Activated CD4-positive, alpha-beta T cell treated with anti-CD3 and anti-CD28 coated beads, Interleukin-2, amount 50 U/mL, for 1 hour (primary cell): ENCODE data around the gene LENG1.

Experiments
- DNase-seq: peaks from one replicate; pipeline ENCODE4 v3.0.0-alpha.2; 2020

LENG1 gene

DNA sequence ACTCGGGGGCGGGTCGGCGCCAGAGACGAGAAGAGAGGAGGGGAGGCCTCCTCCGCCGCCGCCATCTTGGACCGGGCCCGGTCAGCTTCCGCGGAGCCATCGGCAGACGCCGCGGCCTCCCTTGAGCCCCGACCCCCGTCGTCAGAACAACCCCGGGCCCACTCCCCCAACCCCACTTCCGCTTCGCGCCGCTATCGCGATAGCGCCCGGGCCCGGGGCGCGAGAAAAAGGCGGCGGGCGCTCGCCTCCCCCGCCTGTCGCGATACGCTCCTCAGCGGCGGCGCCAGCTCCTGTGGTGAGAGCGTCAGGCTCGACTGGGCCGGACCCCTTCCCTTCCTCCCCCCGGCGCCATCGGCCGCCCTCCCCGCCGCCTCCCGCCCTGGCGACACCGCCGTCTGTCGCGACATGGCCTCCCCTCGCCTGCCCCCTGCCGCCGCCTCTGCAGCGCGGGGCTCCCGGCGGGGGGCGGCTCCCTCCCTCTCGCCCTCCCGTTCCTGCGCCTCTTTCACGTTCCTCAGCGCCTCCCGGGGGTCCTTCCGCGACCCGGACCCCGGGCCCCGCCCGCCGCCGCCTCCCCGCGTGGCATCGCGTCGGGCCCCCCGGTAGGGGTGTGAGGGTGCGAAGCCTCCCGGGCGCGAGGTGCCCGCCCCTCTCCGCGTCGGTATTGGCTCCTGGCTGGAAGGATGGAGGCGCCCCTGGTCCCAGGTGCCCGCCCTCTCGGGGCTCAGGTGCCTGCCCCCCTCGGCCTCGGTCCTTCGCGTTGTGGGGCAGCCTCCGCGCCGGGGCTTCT lies 21.6 kb downstream of the LENG1 start, which contains the start of gene CNOT3:
Gene CNOT3 (plus strand): TSS at position 64 of the 790 bp plus-strand sequence. CDS start 5,217 bp downstream, outside the sequence.
- DNase-seq: peak; percentile 30

DNA sequence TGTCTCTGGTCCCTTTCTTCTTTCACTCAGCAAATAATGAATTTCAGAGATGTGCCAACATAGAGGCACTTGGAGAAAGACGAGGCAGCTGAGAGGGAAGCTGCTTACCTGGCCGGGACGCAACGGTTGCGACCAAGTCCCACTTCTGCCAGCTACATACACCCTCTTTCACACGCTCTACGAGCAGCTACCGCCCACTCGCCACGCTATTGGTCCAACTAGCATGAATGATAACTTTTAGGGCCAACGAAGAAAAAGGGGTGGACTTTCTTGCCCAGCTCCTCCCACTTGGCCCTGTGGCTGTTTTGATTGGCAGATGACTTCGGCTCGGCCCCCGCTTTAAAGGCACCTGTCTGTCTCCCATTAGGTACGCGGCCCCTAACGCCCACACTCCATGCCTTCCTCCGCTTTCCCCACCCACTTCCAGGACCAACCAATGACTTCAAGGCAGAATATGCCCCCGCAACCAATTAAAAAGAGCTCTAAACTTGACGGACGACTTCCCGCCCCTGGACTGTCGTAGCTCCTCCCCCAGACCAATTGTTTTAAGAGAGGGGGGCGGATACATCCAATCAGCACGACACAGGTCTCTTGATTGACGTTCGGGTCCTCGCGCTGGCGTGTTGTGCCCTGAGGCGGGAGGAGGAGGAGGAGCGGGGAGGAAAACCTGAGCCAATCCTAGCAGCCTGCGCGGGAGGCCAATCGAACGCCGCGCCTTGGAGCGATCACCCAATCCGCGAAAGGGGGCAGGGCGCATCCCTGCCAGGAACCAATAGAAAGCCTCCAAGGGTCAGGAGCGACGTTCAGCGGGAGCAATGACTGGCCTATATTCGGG lies 22.4 kb downstream of the LENG1 start:
- DNase-seq: peak; percentile 98

DNA sequence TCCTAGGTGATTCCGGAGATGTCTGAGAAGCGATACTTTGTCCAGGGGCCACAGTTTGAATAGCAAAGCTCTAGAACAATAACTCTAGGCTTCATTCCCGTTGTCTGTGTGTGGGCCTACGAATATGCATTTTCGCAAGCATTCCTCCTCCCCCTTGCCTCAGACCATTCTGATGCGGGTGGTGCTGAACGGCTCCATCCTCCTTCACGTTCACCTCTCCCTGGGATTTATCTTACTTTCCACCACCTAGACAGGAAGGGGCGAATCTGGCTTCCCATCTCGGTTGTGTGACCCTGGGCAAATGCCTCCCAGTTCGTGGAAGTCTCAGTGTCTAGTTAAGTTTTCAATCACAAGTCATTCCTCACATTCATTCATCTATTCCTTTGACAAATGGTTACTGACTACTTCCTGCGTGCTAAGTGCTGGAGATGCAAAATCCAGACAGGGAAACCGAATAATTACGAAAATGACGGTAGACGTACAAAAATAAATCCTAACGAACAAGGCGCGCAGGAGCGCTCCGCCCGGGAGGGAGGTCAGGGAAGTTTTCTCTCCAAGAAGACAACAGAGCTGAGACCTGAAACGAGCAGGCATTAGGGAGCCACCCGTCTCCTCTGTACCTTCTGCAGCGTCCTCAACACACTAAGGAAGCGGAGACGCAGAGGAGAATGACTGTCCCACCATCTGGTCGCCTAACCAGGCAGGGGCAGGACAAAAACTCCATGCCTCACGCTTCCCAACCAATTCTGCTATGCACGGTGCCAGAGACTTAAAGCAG lies 23.2 kb downstream of the LENG1 start:
- DNase-seq: no peak

DNA sequence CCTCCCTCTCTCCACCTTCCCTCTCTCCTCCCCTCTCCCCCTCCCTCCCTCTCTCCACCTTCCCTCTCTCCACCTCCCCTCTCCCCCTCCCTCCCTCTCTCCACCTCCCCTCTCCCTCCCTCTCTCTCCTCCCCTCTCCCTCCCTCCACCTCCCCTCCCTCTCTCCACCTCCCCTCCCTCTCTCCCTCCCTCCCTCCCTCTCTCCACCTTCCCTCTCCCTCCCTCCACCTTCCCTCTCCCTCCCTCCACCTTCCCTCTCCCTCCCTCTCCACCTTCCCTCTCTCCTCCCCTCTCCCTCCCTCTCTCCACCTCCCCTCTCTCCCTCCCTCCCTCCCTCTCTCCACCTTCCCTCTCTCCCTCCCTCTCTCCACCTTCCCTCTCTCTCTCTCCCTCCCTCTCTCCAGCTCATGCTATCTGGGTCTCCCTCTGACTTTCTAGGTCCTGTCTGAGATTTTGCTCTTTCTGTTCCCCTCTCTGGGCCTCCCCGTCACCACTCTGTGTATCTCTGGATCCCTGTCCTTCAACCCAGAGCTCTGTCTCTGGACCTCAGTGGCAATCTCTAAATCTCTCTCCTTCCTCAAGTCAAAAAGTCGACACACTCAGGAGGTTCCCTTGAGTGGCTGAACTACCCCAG lies 25.4 kb downstream of the LENG1 start:
- DNase-seq: no peak

DNA sequence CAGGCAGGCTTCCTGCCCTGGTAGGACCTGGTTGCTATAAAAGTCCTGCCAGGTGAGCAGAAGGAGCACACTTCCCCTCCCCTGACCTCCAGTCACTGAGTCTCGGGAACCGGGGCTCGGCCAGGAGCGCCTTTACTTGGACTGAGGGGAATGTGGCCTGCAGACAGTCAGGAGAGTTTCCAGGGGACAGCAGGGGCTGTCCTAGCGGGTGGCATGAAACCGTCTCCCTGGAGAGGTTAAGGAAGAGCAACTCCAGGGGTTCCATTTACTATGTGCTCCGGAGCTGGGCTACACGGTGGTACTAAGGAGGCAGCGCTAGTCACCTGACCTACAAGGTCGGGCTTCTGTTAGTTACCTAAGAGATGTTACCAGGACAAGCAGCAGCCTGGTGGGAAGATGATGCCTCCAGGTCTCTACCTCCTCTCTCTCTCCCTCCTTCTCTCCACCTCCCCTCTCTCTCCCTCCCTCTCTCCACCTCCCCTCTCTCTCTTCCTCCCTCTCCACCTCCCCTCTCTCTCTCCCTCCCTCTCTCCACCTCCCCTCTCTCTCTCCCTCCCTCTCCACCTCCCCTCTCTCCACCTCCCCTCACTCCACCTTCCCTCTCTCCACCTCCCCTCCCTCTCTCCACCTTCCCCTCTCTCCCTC lies 26.1 kb downstream of the LENG1 start:
- no peak for DNase-seq

DNA sequence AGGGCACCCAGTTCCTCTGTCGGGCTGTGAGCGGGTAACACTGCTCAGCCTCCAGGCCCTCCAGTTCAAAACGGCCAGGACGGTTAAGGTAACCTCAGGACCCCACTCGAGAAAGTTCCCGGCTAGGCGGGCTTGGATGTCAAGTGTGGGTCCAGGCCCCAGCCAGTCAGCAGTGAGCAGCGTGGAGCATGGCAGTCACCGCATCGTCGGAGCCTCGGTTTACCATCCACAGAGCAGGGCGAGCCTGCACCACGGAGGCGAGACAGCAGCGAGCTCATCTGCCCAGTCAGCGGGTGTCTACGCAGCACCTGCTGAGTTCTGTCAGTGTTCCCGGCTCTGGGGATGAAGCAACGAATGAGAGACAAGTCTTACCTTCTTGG lies 29.9 kb downstream of the LENG1 start:
- no peak for DNase-seq

DNA sequence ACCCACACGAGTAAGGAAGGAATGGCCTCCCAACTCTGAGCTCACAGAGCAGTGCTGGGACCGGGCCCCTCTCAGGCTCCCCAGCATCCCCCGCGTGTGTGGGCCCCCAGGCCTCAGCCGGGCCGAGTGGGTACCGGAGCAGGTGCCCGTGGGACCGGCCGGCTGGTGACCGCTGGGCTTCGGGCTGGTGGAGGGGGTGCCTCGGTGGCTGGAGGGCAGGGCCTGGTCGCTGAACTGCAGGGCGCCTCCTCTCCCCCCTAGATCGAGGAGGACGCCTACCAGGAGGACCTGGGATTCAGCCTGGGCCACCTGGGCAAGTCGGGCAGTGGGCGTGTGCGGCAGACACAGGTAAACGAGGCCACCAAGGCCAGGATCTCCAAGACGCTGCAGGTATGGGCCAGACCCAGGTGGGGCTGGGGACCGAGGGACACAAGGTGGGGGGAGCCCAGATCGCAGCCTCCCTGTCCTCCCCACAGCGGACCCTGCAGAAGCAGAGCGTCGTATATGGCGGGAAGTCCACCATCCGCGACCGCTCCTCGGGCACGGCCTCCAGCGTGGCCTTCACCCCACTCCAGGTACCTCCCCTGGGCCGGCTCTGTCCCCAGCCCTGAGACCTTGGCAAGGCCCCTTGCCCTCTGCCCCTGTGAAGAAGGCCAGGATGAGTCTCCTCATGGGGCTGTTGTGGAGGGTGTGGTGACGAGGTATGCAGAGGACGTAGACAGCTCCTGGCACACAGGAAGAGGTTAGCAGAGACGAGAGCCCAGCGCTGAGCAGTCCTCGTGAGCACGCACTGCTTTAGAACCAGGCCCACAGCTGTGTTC lies 30.5 kb downstream of the LENG1 start:
- no peak for DNase-seq

DNA sequence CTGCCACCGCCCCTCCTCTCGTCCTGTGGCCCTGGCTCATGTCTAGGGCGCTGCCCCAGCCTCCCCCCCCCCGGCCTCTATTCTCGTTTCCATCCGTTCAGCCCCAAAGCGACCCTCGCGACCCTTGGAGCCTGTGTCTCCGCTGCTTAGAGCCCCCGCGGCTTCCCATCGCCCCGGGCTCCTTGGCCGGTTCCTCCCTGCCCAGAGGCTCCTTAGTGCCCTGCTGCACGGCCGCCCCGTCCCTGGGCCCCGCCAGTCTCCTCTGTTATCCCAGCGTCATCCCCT lies 31.1 kb downstream of the LENG1 start:
- no peak for DNase-seq

DNA sequence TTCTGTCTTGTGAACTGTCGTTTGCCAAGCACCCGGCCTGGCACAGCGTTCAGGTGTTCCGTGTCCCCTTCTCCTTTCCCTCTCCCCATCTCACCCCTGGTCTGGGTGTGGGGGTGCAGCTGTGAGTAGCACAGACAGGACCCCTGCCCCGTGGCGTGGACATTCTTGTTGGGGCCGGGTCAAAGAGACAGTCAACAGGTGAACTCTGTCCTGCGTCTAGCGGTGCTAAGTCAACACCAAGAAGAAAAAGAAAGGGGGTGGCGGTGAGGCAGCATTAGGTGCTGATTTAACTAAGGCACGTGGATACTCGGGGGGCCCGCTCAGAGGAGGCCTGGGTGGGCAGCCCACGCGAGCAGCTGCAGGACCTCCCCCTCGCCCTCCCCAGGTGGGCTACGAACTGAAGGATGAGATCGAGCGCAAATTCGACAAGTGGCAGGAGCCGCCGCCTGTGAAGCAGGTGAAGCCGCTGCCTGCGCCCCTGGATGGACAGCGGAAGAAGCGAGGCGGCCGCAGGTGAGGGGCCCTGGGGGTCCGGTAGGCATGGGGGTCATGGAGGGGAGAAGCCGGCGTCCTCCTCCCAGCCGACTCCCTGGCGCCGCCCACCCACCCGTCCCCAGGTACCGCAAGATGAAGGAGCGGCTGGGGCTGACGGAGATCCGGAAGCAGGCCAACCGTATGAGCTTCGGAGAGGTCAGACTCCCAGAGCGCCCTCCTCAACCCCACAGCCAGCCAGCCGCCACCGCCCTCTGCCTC lies 31.7 kb downstream of the LENG1 start:
- DNase-seq: no peak

DNA sequence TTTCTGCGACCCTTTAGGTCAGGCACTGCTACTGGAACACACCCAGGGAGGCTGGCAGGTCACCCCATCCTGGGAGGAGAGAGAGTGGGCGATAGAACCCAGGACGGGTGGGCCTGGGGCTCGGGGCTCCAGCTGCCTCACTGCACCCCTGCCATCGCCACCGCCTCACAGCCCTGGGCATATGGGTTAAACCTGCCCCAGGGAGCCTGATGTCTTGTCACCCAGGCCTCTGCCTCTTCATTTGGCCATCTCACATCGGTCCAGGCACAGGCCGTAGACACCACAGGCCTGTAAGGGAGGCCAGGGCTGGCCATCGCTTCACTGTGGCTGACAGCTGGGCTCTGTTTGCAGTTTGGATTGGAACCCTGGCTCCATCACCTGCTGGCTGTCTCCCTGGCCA lies 33.8 kb downstream of the LENG1 start:
- no peak for DNase-seq

DNA sequence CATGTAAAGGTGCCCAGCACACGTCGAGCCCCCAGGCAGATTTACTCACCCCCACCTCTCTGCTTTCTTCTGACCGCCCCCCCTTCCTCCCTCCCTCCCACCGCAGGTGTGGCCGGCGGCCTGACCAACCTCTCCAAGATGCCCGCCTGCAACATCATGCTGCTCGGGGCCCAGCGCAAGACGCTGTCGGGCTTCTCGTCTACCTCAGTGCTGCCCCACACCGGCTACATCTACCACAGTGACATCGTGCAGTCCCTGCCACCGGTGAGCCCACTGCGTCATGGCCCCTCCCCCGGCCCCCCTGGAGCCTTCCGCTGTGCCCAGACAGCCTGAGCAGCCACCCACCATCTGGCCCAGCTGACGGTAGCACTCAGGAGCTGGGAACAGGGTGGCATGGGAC lies 35.1 kb downstream of the LENG1 start:
- DNase-seq: no peak

DNA sequence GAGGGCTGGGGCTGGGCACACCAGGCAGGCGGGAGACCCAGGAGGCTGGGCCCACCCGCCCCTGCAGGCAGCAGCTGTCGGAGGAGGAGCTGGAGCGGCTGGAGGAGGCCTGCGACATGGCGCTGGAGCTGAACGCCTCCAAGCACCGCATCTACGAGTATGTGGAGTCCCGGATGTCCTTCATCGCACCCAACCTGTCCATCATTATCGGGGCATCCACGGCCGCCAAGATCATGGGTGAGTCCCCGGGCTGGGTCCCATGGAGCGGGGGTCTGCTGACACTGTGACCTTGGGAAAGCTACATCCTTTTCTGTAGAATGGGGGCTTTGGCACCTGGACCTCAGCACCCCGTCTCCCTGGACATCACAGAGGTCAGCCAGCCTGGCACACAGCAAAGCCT lies 35.8 kb downstream of the LENG1 start:
- DNase-seq: no peak

DNA sequence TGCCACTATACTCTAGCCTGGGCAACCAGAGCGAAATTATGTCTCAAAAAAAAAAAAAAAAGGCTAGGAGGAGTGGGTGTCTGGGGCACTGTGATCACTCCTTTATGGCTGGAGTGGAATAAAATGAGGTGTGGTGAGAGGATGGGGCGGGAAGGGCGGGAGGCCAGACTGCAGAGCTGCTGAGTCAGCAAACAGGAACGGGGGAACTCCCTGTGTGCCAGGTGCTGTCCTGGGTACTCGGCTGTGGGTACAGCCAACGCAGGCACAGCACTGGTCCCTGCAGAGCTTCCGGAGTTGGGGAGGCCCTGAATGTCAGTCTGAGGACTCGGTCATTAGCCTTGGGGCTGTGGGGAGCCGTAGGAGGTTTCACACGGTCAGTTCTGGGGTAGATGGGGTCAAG lies 38.3 kb downstream of the LENG1 start:
- no peak for DNase-seq

DNA sequence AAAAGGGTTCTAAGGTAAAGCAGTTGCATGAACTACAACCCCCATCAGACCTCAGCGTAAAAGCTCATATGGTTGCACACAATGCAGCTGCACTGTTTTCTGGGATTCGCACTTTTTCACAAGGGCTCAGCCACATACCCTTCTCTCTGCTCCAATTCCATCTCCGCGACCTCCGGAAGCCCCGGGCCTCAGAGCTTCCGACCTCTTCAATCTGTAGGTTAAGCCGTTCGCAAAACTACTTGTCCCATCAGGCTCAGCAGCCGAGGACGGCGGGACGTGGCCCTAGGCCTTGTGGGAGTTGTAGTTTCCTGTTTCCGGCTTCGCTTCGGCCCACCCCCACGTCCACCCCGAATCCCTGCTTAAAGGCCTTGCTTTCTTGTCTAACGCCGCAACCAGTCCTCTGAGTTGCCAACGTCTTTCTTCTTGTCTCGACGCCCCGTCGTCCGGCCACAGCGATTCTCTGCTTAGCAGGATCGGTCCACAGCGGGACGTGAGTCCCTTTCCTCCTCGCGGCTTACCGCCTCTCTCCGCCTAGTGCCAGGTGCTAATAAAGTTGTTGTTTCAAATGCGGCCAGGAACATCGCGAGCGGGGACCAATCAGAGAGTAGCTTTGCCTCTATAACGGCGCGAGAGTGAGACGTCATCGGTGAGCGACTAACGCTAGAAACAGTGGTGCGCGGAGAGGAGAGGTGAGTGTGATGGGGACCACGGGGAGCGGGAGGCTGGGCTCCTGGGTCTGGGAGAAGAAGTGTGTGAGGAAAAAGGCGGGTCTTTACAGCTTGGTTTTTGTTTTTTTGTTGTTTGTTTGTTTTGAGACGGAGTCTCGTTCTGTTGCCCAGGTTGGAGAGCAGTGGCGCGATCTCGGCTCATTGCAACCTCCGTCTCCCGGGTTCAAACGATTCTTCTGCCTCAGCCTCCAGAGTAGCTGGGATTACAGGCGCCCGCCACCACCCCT lies 44.1 kb downstream of the LENG1 start, which contains the start of the genes PRPF31 and TFPT:
Gene PRPF31 (plus strand): TSS at position 646 of the 955 bp plus-strand sequence. CDS start 2,525 bp downstream, outside the sequence.
Gene TFPT (minus strand): TSS at position 549 of the 955 bp plus-strand sequence. CDS start 388 bp downstream, at position 161.
- DNase-seq: peak; percentile 98

DNA sequence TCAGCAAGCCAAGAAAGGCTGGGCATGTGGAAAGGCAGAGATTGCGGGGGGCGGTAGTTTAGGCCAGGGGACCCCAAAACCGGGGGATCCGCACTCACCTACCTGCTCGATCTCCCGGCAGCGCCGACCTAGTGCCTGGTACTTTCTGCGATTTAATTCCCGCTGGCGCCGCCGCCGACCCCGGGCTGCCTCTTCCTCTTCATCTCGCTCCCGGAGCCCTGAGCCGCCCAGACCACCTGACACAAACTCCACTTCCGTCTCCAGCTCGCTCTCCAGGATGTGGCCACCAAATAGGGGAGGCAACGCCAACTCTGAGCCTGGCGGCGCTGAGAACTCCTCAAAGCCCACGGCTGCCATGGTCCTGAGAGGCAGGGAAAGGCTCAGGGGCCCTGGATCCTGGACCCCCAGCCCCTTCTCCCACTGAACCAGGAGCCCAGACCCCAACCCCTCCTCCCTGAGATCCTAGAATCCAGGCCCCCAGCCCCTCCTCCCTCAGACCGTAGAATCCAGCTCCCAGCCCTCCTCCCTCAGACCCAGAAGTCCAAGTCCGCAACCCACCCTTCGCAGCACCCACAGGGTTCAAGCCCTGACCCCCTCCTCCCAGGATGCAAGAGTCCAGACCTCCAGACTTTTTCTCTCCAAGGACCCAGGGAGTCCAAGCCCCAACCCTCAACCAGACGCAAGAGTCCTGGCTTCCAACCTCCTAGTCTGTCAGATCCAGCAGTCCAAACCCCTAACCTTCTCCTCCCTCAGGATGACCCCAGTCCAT lies 45.0 kb downstream of the LENG1 start:
- DNase-seq: peak; percentile 23

DNA sequence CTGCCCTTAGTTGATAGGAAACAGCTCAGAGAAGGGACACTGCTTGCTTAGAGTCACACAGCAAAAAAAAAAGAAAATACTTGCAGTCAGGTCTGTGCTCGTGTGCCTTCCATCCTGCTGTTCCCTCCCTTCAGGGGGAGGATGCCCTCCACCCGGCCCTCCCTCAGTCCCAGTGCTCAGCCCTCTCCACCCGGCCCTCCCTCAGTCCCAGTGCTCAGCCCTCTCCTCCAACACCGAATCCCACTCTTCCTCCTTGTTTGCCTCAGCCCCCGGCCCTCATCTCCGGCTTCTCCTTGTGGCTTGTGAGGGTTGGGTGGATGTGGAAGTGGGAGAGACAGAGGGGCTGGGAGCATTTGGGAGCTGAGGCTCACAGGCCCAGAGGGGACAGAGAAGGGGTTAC lies 49.9 kb downstream of the LENG1 start:
- DNase-seq: no peak

DNA sequence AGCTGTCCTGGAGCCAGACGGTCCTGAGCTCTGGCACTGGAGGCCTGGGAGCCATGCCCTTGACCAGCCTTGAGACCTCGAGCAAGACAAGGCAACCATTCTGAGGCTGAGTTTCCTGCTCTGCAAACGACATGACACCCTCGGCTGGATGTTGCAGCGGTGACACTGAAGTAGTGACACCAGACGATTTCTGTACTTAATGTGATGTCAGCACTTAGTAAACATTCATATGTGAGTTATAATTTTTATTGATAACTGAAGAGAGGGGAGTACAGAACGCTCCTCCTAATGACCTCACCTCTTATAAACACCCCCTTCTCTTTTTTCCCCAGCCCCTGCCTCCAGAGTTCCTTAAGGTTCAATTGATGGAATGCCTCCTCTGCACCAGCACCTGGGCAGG lies 51.0 kb downstream of the LENG1 start:
- no peak for DNase-seq

DNA sequence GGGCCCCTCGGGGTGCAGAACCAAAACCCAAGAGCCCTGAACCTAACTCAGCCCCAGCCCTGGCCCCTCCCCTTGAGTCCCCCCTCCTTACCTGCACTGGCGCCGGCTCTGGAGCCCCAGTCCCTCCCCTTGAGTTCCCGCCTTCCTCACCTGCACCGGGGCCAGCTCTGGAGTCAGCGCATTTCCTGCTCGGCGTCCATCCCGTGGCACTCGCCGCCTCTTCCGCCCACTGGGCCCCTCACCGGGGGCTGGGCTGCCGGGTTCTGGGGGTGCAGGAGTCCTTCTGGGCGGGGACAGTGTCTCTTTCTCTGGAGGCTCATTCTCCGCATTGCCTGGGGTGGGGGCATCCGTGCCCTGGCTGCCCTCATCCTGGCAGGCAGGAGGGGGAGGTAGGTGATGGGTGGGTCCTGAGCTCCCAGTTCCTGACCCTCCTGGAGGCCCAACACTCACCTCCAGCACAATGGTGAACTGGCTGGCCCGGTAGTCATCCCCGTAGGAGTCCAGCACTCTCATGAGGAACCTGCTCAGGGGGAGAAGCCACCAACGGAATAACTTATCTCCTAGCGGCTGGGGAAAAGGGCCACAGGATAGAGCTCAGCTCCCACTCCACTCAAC lies 51.5 kb downstream of the LENG1 start:
- no peak for DNase-seq
